HG02973 (cell line): ENCODE data around the gene TBX3.

ENCODE experiments used
- ATAC-seq: cut with Tn5 transposase; IDR thresholded peaks from one replicate; pipeline ENCODE4 v1.9.1; 2021; ENCODE audit warnings: moderate library complexity; ENCODE audit not compliant: unreplicated experiment

Gene TBX3

DNA sequence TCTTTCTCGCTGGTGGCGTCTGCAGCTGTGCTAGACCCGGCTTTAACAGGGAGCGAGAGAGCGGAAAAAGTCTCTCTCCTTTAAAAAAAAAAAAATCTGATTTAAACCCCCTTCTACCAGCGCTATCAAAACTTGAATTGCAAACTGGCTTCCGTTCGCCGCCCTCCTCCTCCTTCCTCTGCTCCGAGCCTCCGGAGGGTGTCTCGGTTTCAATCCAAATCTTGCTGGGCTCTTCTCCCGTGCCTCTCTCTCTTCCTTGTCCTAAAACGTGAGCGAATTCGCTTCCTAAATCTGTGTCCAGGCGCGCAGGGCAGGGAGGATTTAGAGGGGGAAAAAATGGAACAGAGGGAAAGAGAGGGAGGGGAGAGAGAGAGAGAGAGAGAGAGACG, 272 bp downstream of the TBX3 start:
- ATAC-seq = no peak

DNA sequence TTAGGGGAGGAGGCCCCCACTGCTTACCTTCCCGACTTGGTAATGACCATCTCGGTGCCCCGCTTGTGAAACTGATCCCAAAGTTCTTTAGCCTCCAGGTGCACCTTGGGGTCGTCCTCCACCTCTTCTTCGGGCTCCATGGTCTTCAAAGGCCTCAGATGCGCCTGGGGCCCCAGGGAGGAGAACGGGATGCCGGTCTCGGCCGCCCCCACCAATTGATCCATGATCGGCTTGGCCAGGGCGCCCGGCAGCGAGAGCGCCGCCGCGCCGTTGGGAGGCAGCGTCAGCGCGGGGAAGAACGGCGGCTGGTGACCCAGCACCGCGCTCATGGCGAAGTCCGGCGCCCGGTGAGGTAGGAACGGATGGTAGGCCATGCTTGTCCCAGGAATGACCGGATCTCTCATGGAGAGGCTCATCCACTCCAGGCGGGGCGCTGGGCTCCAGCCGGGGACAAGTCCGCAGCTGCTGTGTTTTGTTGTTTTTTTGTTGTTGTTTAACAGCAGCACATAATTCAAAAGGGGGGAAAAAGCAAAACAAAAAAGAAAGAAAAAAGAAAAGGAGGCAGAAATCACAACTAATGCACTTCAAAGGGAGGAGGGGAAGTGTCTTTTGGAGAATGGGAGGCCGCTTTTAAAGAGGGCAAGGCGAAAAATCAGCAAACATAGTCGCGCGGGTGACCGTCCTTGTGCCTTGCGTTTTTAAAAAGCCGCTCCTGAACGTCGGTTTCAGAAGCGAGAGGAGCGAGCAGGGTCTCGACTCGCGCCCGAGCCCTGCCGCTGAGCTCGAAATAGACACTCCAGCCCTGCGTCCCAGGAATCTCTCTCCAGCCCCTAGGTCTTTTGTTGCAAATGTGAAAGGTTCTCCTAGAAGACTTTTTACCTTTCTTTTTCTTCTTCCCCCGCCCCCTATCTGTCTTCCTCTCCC, 928 bp downstream of the TBX3 start:
- no peak for ATAC-seq

DNA sequence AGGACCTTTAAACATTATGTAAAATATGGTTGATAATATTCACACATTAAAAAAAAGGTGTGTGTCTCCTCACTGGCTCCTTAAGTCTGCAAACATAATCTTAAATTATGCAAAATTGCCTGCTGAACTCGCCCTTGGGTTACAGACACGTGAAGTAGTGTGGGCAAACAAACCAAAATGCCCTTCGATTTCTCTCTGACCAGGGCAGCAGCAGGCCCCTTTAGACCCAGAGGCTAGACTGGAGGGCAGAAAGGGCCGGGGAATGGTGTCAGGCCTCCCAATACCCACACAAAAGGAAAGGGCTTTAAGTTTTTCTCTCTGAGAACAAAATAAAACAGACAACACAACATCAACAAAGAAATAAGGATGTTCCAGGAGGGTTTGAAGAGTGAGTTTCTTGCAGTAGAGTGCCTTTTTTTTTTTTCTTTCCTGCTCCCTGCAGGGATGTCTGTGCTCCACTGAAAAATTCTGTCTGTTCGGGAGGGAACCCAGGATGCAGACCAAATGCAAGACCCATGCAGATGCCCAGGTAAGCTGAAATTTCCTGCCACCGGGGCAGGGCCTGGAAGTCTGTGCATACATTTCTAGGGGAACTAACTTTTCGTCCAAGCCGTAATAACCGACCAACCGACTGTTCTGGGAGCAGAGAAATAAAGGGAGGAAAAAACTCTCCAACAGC, 1.7 kb downstream of the TBX3 start:
- ATAC-seq = no peak

- ATAC-seq = no peak
Measured at GRCh38 chr12:114681116-114681871, 2.7 kb downstream of the TBX3 start.

GRCh38 chr12:114680604-114681069, 3.3 kb downstream of the TBX3 start:
- ATAC-seq = no peak

- no peak for ATAC-seq
Measured at GRCh38 chr12:114679942-114680341, 4.0 kb downstream of the TBX3 start.

DNA sequence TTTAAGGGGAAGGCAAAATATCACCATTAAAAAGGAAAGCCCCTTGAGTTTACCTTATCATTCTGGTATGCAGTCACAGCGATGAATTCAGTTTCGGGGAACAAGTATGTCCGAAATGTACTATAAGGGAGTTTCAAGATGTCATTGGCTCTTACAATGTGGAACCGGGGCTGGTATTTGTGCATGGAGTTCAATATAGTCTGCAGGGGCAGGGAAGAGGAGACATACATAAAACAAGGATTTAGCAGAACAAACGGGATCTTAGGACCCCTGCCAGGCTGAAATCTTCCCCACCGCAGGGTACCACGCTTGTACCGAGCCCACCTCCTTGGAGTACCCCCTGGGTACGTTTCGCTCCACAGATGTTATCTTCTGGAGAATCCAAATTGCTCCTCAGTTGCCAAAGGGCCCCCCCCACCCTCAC, 4.5 kb downstream of the TBX3 start:
- ATAC-seq = no peak

DNA sequence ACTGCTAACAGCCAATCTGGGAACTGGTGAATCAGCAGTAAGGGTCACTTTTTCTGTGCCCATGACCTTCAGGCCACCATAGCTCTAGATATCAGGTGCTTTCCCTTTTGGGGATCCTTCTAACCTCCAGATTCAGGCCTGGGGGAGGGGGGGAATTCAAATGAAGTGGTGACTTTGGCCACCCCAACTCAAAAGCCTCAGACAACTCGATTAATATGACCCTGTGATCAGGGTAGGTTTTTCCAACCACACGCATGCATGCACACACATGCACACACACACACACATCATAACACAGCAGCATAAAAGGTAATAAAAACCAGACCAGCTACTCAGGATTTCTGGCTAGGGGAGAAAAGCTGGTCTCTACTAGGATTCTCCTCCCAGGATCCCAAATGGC, 5.3 kb downstream of the TBX3 start:
- no peak for ATAC-seq

GRCh38 chr12:114678028-114678427, 5.9 kb downstream of the TBX3 start:
- no peak for ATAC-seq

- no peak for ATAC-seq
Measured at GRCh38 chr12:114676142-114676741, 7.7 kb downstream of the TBX3 start.

GRCh38 chr12:114674251-114675047, 9.5 kb downstream of the TBX3 start:
- ATAC-seq = no peak

DNA sequence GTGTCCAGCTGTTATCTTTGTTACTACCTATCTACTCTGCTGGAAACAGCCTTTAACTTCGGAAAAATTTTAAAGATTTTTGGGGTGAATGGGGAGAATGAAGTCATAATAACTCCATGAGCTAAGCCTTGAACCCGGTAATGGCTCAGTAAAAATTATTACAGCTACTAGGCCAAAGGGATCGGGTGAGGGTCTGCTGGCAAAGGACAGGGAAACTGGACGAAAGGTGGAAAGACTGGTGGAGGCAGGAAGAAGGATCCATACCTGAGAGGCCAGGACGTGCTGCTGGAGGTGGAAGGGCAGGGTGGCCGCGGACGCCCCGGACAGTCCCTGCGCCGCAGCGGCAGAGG, 10.1 kb downstream of the TBX3 start:
- no peak for ATAC-seq

GRCh38 chr12:114673169-114673833, 10.7 kb downstream of the TBX3 start:
- no peak for ATAC-seq

DNA sequence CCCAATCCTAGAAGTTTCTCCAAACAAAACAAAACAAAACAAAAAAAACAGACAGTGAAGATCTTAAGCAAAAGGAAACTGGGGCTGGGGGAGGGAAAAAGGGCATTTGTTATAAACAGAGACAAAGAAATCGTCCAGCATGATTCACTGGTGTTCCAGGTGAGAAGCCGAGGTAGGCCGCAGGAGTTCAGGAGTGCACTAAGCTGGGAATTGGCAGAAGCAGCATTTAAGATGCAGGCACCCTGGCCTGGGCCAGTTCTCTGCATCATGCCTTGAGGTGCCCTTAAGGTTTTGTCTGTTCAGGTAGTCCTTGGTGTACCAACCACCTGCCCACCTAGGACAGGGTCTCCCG, 11.2 kb downstream of the TBX3 start:
- no peak for ATAC-seq

GRCh38 chr12:114671443-114672411, 12.2 kb downstream of the TBX3 start:
- no peak for ATAC-seq

- ATAC-seq = no peak
Measured at GRCh38 chr12:114671066-114671442, 12.9 kb downstream of the TBX3 start.

DNA sequence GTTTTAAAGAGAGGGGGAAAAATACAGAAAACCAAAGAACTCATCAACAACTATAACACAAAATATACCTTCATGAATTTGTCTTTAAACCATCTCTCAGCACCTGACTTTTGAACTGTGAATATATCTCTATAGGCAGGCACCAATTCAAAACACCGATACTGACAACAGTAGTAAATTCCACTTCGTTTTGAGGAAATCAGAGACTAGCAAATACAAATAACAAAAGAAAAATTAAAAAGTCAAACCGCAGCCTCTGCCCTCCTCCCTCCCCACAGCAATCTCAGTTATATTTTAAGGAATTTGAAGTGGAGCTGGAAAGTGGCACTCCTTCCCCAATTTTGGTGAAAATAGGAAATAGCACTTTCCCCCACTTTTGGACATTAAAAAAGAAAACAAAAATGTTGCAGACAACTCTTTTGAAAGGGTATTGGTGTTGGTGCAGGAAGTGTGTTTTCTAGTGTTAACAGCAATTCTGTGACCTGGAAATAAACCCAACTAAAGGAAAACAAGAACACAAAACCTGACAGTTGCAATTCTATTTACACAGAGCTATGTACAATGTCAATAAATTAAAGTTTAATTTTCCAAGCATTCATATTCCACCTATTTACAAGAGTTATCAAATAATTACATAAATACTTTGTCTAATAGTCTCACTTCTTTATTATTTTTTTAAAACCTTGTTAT, 13.5 kb downstream of the TBX3 start:
- no peak for ATAC-seq
